Measurements from ENCODE around the gene SFT2D2.
A peak's percentile ranks its signal among the peaks of the same experiment; 100 is the strongest.
"Not testable (repeated sequence)": the region's sequence is repeated elsewhere in the genome, so short reads cannot be mapped to it uniquely, and the experiment has no call there.

Gene SFT2D2

GRCh38 chr1:168225476-168226190 lies at the start of gene SFT2D2:
TSS of gene SFT2D2 (plus strand) at chr1:168226004. CDS start at chr1:168226080, 76 bp downstream.
- peak; percentile 81 for DNase-seq (ENCODE audit: insufficient read length, low spot score)
- peak; percentile 76 for FAIRE-seq

GRCh38 chr1:168178227-168178637 lies 47.6 kb upstream of the SFT2D2 start:
- DNase-seq (ENCODE audit: insufficient read length, low spot score) (no peak), FAIRE-seq (no peak)

- FAIRE-seq: peak; percentile 96
Measured at GRCh38 chr1:168178638-168179437, 47.0 kb upstream of the SFT2D2 start, which contains the start of gene TIPRL. TSS of gene TIPRL (plus strand) at chr1:168178962. CDS start at chr1:168179078, 116 bp downstream.

GRCh38 chr1:168179438-168180147 lies 46.2 kb upstream of the SFT2D2 start:
- no peak for DNase-seq (ENCODE audit: insufficient read length, low spot score)
- peak; percentile 78 for FAIRE-seq

More at GRCh38 chr1:168178638-168179437, 47.0 kb upstream of the SFT2D2 start, which contains the start of gene TIPRL:
- peak; percentile 79 for DNase-seq (ENCODE audit: insufficient read length, low spot score)

- FAIRE-seq (no peak), DNase-seq (ENCODE audit: insufficient read length, low spot score) (no peak)
Measured at GRCh38 chr1:168180148-168180524, 45.7 kb upstream of the SFT2D2 start.

- FAIRE-seq; DNase-seq (ENCODE audit: insufficient read length, low spot score): not testable (repeated sequence)
Measured at GRCh38 chr1:168181063-168181720, 44.6 kb upstream of the SFT2D2 start.

- DNase-seq (ENCODE audit: insufficient read length, low spot score) (no peak), FAIRE-seq (no peak)
Measured at GRCh38 chr1:168187177-168187576, 38.6 kb upstream of the SFT2D2 start.

GRCh38 chr1:168190403-168190802 lies 35.4 kb upstream of the SFT2D2 start:
- DNase-seq (ENCODE audit: insufficient read length, low spot score) (no peak), FAIRE-seq (peak; percentile 35)

- no peak for DNase-seq (ENCODE audit: insufficient read length, low spot score)
- FAIRE-seq: no peak
Measured at GRCh38 chr1:168195199-168196135, 30.3 kb upstream of the SFT2D2 start.

- DNase-seq (ENCODE audit: insufficient read length, low spot score) (no peak), FAIRE-seq (no peak)
Measured at GRCh38 chr1:168199056-168199455, 26.7 kb upstream of the SFT2D2 start.

- peak; percentile 66 for FAIRE-seq
- DNase-seq (ENCODE audit: insufficient read length, low spot score): no peak
Measured at GRCh38 chr1:168202941-168203654, 22.7 kb upstream of the SFT2D2 start.

- no peak for FAIRE-seq
- DNase-seq (ENCODE audit: insufficient read length, low spot score): no peak
Measured at GRCh38 chr1:168206111-168206510, 19.7 kb upstream of the SFT2D2 start.

- not testable (repeated sequence) for DNase-seq (ENCODE audit: insufficient read length, low spot score); FAIRE-seq
Measured at GRCh38 chr1:168207673-168208072, 18.1 kb upstream of the SFT2D2 start.

GRCh38 chr1:168210312-168210711 lies 15.5 kb upstream of the SFT2D2 start:
- FAIRE-seq (no peak), DNase-seq (ENCODE audit: insufficient read length, low spot score) (no peak)

GRCh38 chr1:168213349-168213748 lies 12.5 kb upstream of the SFT2D2 start:
- no peak for DNase-seq (ENCODE audit: insufficient read length, low spot score)
- no peak for FAIRE-seq

GRCh38 chr1:168216171-168216570 lies 9.6 kb upstream of the SFT2D2 start:
- DNase-seq (ENCODE audit: insufficient read length, low spot score) (no peak), FAIRE-seq (no peak)

GRCh38 chr1:168217664-168218063 lies 8.1 kb upstream of the SFT2D2 start:
- DNase-seq (ENCODE audit: insufficient read length, low spot score) (no peak), FAIRE-seq (no peak)

GRCh38 chr1:168218658-168219057 lies 7.1 kb upstream of the SFT2D2 start:
- FAIRE-seq (no peak), DNase-seq (ENCODE audit: insufficient read length, low spot score) (no peak)

- DNase-seq (ENCODE audit: insufficient read length, low spot score): no peak
- FAIRE-seq: no peak
Measured at GRCh38 chr1:168220470-168220871, 5.3 kb upstream of the SFT2D2 start.

Measured in GM19239 (cell line).